Measurements from ENCODE around the gene AFAP1. TPM values are rescaled to one million over a fixed set of nuclear protein-coding genes. Genes with fewer than 3 reads are reported as not detected.
"Not testable (repeated sequence)": the region's sequence is repeated elsewhere in the genome, so short reads cannot be mapped to it uniquely, and the experiment has no call there.

The AFAP1 gene
- total RNA-seq, 1 experiment from 2014 or later = 11.3 TPM

DNA sequence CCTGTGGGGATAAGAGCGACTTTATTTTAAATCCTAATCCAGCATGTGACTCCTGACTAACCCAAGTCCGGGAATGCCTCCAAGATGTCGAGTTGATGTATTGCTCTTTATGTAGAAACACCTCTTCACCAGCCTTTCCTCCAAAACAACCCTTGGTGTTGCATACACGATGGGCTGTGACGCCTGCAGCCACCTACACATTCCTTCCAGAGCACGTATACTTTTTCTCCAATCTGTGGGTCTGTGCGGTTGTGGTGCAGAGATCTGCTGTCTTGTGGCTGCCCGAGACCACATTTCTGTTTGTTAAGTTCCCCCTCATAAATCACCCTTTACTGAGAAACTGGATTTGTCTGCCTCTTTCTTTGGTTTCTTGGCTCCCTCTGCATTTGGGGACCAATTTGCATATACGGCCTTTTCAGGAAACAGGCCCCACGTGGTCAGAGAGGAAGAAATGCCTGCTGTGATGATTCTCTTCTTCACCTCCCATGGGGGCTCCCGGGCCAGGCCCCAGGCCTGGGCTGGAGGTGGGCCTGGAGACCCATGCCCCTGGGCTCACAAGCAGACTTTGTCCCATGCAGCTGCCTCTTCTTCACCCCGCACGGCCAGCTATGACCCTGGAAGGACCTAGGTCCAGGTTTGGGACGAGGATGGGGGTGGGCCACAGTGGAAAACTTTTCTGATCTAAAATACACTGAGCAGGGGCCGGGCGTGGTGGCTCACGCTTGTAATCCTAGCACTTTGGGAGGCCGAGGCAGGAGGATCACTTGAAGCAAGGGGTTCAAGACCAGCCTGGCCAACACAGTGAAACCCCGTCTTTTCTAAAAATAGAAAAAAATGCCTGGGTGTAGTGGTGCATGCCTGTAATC, 21.4 kb upstream of the AFAP1 start:
- H3K4me3 ChIP-seq (ENCODE audit: insufficient read depth, low read depth, low read length) = no peak overlapping the region
- H3K36me3 ChIP-seq (replicated peaks; ENCODE audit: control insufficient read depth, insufficient read depth, low read length) = no peaks in the 10 kb centered on the region
- no peaks in the 10 kb centered on the region for H3K27me3 ChIP-seq (ENCODE audit: control insufficient read depth, insufficient read depth, low read length)
- no peak for DNase-seq

DNA sequence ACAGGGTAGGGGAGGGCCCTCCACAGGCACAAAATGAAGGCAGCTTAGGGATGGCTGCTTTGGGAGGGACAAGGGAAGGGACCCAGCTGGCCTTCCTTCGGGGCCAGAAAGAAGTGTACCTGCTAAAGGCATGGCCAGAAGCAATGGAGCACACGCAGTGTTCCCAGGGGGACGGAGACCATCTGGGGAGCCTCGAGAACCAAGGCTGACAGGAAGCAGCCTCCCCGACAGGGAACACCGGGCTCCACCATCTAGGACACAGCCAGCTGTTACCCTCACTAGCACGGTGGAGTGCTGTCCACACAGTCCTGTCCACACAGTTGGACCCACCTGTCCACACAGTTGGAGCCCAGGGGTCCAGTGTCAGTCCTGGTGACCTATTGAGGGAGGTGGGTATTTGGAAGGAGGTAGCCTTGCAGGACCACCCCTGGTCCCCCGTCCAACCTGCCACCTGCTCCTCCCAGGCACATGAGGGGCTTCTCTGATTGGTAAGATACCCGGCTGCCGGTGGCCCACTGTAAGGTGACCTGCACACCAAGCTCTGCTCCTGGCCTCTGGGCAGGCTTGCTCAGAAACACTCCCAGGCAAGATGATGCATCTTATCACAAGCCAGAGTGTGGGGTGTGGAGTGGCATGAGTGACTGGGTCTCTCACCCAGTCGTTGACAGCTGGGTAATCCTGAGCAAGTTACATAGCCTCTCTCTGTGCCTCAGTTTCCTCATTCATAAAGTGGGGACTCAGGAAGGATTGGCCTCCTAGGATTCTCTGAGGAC, 20.5 kb upstream of the AFAP1 start:
- Histone ChIP-seq H3K27me3 (ENCODE audit: control insufficient read depth, insufficient read depth, low read length) (no peaks in the 10 kb centered on the region), H3K4me3 (ENCODE audit: insufficient read depth, low read depth, low read length) (no peak overlapping the region), H3K36me3 (replicated peaks; ENCODE audit: control insufficient read depth, insufficient read depth, low read length) (no peaks in the 10 kb centered on the region)
- no peak for DNase-seq

- no peaks in the 10 kb centered on the region for H3K27me3 ChIP-seq (ENCODE audit: control insufficient read depth, insufficient read depth, low read length)
- no peak overlapping the region for H3K4me3 ChIP-seq (ENCODE audit: insufficient read depth, low read depth, low read length)
- no peaks in the 10 kb centered on the region for H3K36me3 ChIP-seq (replicated peaks; ENCODE audit: control insufficient read depth, insufficient read depth, low read length)
- no peak for DNase-seq
Observed at GRCh38 chr4:7959078-7959477, 19.4 kb upstream of the AFAP1 start.

DNA sequence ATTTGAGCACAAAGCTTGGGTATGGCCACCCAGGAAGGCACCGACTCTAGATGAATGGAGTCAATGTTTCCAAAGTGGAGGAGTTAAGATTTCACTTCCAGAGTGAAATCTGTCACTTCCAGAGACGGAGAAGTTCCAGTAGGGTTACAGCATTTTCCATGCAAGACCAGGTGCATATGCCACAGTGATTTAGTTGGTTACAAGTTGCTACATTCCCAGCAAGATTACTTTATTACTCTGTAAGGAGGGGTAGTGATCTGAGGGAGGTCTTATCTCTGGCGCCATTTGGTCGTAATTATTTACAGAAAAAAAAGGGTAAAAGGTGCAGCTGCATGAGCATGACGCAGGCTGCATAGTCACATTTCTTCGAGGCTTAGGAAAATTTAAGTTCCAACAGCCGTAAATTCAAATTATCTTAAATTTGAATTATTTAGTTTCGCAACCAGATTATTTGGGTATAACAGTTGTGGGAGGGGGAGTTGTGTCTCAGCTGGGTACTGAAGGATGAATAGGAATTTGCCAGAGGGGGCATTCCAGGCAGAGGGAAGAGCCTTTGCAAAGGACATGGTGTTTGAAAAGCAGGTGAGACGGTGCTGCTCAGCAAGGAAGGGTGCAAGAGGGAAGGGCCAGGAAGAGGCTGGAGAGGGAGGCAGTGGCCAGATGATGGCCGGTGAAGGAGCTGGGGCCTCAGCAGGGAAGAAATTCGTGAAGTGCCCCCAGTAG, 17.4 kb upstream of the AFAP1 start:
- H3K4me3 ChIP-seq (ENCODE audit: insufficient read depth, low read depth, low read length) = no peak overlapping the region
- no peaks in the 10 kb centered on the region for H3K27me3 ChIP-seq (ENCODE audit: control insufficient read depth, insufficient read depth, low read length)
- no peaks in the 10 kb centered on the region for H3K36me3 ChIP-seq (replicated peaks; ENCODE audit: control insufficient read depth, insufficient read depth, low read length)
- no peak for DNase-seq

GRCh38 chr4:7956270-7956808, 16.7 kb upstream of the AFAP1 start:
- H3K4me3 ChIP-seq (ENCODE audit: insufficient read depth, low read depth, low read length) = no peak overlapping the region
- no peaks in the 10 kb centered on the region for H3K27me3 ChIP-seq (ENCODE audit: control insufficient read depth, insufficient read depth, low read length)
- no peaks in the 10 kb centered on the region for H3K36me3 ChIP-seq (replicated peaks; ENCODE audit: control insufficient read depth, insufficient read depth, low read length)
- DNase-seq = no peak

DNA sequence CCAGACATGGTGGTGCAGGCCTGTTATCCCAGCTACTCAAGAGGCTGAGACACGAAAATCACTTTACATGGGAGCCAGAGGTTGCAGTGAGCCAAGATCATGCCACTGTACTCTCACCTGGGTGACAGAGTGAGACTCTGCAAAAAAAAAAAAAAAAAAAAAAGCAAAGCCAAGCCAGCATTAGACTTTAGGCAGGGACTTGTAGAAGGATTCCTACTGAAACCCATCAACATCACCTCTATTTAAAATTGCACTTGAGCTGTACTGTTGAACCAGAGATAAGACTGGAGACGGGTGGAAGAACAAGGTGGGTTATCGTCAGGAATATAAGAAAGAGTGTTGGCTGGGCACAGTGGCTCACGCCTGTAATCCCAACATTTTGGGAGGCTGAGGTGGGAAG, 15.7 kb upstream of the AFAP1 start:
- DNase-seq = no peak
- no peaks in the 10 kb centered on the region for H3K36me3 ChIP-seq (replicated peaks; ENCODE audit: control insufficient read depth, insufficient read depth, low read length)
- no peak overlapping the region for H3K4me3 ChIP-seq (ENCODE audit: insufficient read depth, low read depth, low read length)
- no peaks in the 10 kb centered on the region for H3K27me3 ChIP-seq (ENCODE audit: control insufficient read depth, insufficient read depth, low read length)

GRCh38 chr4:7952615-7953014, 13.0 kb upstream of the AFAP1 start:
- H3K36me3 ChIP-seq (replicated peaks; ENCODE audit: control insufficient read depth, insufficient read depth, low read length) = no peaks in the 10 kb centered on the region
- H3K4me3 ChIP-seq (ENCODE audit: insufficient read depth, low read depth, low read length) = no peak overlapping the region
- no peaks in the 10 kb centered on the region for H3K27me3 ChIP-seq (ENCODE audit: control insufficient read depth, insufficient read depth, low read length)
- no peak for DNase-seq

- Histone ChIP-seq H3K27me3 (ENCODE audit: control insufficient read depth, insufficient read depth, low read length) (no peaks in the 10 kb centered on the region), H3K36me3 (replicated peaks; ENCODE audit: control insufficient read depth, insufficient read depth, low read length) (no peaks in the 10 kb centered on the region), H3K4me3 (ENCODE audit: insufficient read depth, low read depth, low read length) (no peak overlapping the region)
- DNase-seq = no peak
Observed at GRCh38 chr4:7950301-7951092, 10.8 kb upstream of the AFAP1 start.

DNA sequence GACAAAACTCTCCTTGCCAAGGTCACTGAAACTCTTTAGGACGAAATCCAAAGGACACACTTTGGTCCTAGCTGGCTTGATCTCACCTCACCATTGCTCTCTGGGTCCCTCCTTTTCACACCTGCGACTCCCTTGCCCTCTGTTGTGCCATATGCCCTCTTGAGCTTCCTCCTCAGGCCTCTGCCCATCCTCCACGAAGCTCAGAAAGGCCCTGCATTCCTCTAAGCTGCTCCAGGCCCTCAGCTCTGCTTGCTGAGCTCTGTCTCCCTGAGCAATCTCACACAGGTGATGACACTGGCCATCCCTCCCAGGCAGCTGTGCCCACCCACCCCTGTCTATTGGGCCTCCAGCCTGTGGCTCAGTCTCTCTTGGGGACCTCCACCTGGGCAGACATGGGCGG, 10.1 kb upstream of the AFAP1 start:
- H3K27me3 ChIP-seq (ENCODE audit: control insufficient read depth, insufficient read depth, low read length) = no peaks in the 10 kb centered on the region
- DNase-seq = no peak
- no peak overlapping the region for H3K4me3 ChIP-seq (ENCODE audit: insufficient read depth, low read depth, low read length)
- H3K36me3 ChIP-seq (replicated peaks; ENCODE audit: control insufficient read depth, insufficient read depth, low read length) = no peaks in the 10 kb centered on the region

- Histone ChIP-seq H3K27me3 (ENCODE audit: control insufficient read depth, insufficient read depth, low read length) (no peaks in the 10 kb centered on the region), H3K36me3 (replicated peaks; ENCODE audit: control insufficient read depth, insufficient read depth, low read length) (no peaks in the 10 kb centered on the region), H3K4me3 (ENCODE audit: insufficient read depth, low read depth, low read length) (no peak overlapping the region)
- DNase-seq = no peak
Observed at GRCh38 chr4:7947927-7948326, 8.3 kb upstream of the AFAP1 start.

GRCh38 chr4:7945709-7946380, 6.2 kb upstream of the AFAP1 start:
- H3K36me3 ChIP-seq (replicated peaks; ENCODE audit: control insufficient read depth, insufficient read depth, low read length) = no peaks in the 10 kb centered on the region
- H3K27me3 ChIP-seq (ENCODE audit: control insufficient read depth, insufficient read depth, low read length) = no peaks in the 10 kb centered on the region
- no peak overlapping the region for H3K4me3 ChIP-seq (ENCODE audit: insufficient read depth, low read depth, low read length)
- DNase-seq = no peak

DNA sequence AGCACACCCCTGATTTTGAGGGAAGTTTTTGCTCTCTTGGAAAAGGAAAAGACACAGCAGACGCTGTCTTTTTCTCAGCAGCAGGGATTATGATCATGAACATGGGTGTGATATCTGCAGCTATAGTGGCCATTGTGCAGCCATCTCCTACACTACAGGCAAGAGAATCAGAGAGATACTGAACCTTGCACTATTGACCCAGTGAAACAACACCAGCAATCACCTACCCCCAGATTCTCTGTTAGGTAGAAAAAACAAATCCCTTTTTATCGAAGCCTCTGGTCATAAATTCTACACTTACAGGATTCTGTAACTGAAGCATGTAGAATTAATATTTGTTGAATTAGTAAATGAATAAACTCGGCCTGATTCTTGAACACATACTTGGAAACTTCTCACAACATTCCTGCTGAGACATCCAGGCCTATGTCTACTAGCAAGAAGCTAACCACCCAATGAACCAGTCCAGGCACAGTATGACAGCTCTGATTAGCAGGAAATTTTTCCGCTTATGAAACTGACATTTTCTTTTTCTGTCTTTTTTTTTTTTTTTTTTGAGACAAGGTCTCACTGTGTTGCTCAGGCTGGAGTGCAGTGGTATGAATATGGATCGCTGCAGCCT, 5.0 kb upstream of the AFAP1 start:
- no peaks in the 10 kb centered on the region for H3K36me3 ChIP-seq (replicated peaks; ENCODE audit: control insufficient read depth, insufficient read depth, low read length)
- DNase-seq = no peak
- no peaks in the 10 kb centered on the region for H3K27me3 ChIP-seq (ENCODE audit: control insufficient read depth, insufficient read depth, low read length)
- no peak overlapping the region for H3K4me3 ChIP-seq (ENCODE audit: insufficient read depth, low read depth, low read length)

DNA sequence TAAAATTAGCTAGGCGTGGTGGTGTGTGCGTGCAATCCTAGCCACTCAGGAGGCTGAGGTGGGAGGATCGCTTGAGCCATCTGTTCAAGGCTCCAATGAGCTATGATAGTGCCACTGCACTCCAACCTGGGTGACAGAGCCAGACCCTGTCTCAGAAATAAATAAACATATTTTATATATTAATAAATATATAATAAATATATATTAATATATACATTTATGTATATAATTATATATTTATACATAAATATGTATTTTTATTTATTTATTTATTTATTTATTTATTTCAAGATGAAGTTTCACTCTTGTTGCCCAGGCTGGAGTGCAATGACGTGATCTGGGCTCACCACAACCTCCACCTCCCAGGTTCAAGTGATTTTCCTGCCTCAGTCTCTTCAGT, 4.0 kb upstream of the AFAP1 start:
- H3K36me3 ChIP-seq (replicated peaks; ENCODE audit: control insufficient read depth, insufficient read depth, low read length); DNase-seq; H3K4me3 ChIP-seq (ENCODE audit: insufficient read depth, low read depth, low read length); H3K27me3 ChIP-seq (ENCODE audit: control insufficient read depth, insufficient read depth, low read length): not testable (repeated sequence)
